Muscle layer of duodenum (tissue), 2 donors: Measurements from ENCODE around the gene MOGAT1.
"Not testable (repeated sequence)": the region's sequence is repeated elsewhere in the genome, so short reads cannot be mapped to it uniquely, and the experiment has no call there.

Source experiments
- H3K27ac ChIP-seq: one replicate; pipeline ENCODE4 v1.7.0; 2013; ENCODE audit warnings: mild to moderate bottlenecking, low read length
- H3K27me3 ChIP-seq: one replicate; pipeline ENCODE4 v1.7.0; 2013; ENCODE audit warnings: low read depth, mild to moderate bottlenecking, control low read depth, low read length
- H3K36me3 ChIP-seq, 2 donors: one replicate each; pipeline ENCODE4 v1.7.0; 2013; ENCODE audit warnings: low read length in 2 of 2, control low read depth in 1 of 2, mild to moderate bottlenecking in 1 of 2; ENCODE audit not compliant: insufficient read depth in 2 of 2, control insufficient read depth in 1 of 2
- H3K4me1 ChIP-seq, 2 donors: one replicate each; pipeline ENCODE4 v1.7.0; 2013; ENCODE audit warnings: low read length in 2 of 2, mild to moderate bottlenecking in 2 of 2, control low read depth in 1 of 2, moderate library complexity in 1 of 2; ENCODE audit not compliant: insufficient read depth in 2 of 2, control insufficient read depth in 1 of 2
- H3K4me3 ChIP-seq, 2 donors: one replicate each; pipeline ENCODE4 v1.7.0; 2013; ENCODE audit warnings: low read length in 2 of 2, low read depth in 1 of 2, mild to moderate bottlenecking in 1 of 2
- H3K9me3 ChIP-seq, 2 donors: one replicate each; pipeline ENCODE4 v1.7.0; 2013; ENCODE audit warnings: low read length in 2 of 2, control low read depth in 1 of 2, mild to moderate bottlenecking in 1 of 2; ENCODE audit not compliant: control insufficient read depth in 1 of 2
- donor health status: healthy.

The MOGAT1 gene

DNA sequence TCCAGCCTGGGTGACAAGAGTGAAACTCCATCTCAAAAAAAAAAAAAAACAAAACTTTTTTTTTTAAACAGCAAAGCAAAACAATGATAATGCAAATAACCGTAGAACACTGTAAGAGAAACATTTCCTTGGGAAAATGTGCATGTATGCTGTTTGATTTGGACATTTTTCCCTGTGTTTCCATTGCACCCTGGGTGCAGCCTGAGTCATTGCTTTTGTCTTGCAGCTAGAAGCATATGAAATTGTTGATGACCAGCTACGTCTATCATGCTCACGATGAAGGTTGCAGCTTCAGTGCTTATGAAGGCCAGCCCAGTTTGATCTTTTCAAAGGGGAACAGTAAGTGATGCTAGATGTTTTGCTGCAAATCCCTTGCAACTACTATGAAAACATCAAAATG is 41.5 kb downstream of the MOGAT1 start:
- Histone ChIP-seq H3K4me1 (peaks cover 6 to 13% of the 10 kb centered on the region in 2 donors), H3K4me3 (no peak overlapping the region), H3K36me3 (no peaks in the 10 kb centered on the region), H3K9me3 (no peaks in the 10 kb centered on the region), H3K27me3 (no peaks in the 10 kb centered on the region), H3K27ac (no peak overlapping the region)

GRCh38 chr2:222714361-222715241 is 43.1 kb downstream of the MOGAT1 start:
- no peak overlapping the region for H3K4me3 ChIP-seq
- H3K36me3 ChIP-seq = no peaks in the 10 kb centered on the region
- H3K4me1 ChIP-seq = peaks cover 6 to 13% of the 10 kb centered on the region in 2 donors
- no peaks in the 10 kb centered on the region for H3K9me3 ChIP-seq
- no peak overlapping the region for H3K27ac ChIP-seq
- H3K27me3 ChIP-seq = no peaks in the 10 kb centered on the region

- Histone ChIP-seq H3K27me3 (no peaks in the 10 kb centered on the region), H3K4me3 (no peak overlapping the region), H3K9me3 (no peaks in the 10 kb centered on the region), H3K4me1 (peaks cover 6 to 13% of the 10 kb centered on the region in 2 donors), H3K27ac (no peak overlapping the region), H3K36me3 (no peaks in the 10 kb centered on the region)
Observed at GRCh38 chr2:222715742-222716141, 44.3 kb downstream of the MOGAT1 start.

GRCh38 chr2:222719787-222720186 is 48.3 kb downstream of the MOGAT1 start:
- H3K4me1 ChIP-seq, H3K27ac ChIP-seq, H3K27me3 ChIP-seq, H3K4me3 ChIP-seq, H3K36me3 ChIP-seq, H3K9me3 ChIP-seq: not testable (repeated sequence)

- H3K4me1 ChIP-seq, H3K4me3 ChIP-seq, H3K36me3 ChIP-seq, H3K27me3 ChIP-seq, H3K9me3 ChIP-seq, H3K27ac ChIP-seq: not testable (repeated sequence)
Observed at GRCh38 chr2:222721597-222721996, 50.1 kb downstream of the MOGAT1 start.

GRCh38 chr2:222722327-222722946 is 51.0 kb downstream of the MOGAT1 start:
- no peaks in the 10 kb centered on the region for H3K36me3 ChIP-seq
- no peak overlapping the region for H3K4me3 ChIP-seq
- H3K27ac ChIP-seq = no peak overlapping the region
- no peaks in the 10 kb centered on the region for H3K9me3 ChIP-seq
- H3K27me3 ChIP-seq = no peaks in the 10 kb centered on the region
- no peaks in the 10 kb centered on the region for H3K4me1 ChIP-seq

DNA sequence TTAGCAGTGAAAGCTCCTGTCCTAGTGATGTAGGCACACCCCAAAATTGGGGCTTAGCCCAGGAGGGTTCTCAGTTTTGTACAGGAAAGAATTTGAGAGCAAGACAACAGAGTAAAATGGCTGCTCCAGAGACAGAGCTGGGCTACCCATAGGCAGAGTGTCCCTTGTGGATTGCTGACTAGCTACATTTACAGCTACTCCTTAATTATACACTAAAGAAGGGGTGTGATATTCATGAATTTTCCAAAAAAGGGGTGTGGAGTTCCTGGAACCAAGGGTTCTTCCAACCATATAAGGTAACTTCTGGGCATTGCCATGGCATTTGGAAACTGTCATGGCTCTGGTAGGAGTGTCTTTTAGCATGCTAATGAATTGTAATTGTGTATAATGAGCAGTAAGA is 52.8 kb downstream of the MOGAT1 start:
- Histone ChIP-seq H3K9me3 (no peaks in the 10 kb centered on the region), H3K4me1 (no peaks in the 10 kb centered on the region), H3K27me3 (no peaks in the 10 kb centered on the region), H3K27ac (no peak overlapping the region), H3K36me3 (no peaks in the 10 kb centered on the region), H3K4me3 (no peak overlapping the region)

DNA sequence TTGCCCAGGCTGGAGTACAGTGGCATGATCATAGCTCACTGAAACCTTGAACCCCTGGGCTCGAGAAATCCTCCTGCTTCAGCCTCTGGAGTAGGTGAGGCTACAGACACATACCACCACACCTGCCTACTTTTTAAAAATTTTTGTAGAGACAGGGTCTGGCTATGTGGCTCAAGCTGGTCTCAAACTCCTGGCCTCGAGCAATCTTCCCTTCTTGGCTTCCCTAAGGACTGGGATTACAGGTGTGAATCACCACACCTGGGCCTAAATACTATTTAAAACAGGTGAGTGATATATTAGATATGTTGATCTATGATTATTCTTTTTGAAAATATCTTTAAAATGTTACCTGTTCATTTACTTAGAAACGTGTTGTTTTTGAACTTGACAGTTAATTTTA is 57.2 kb downstream of the MOGAT1 start:
- Histone ChIP-seq H3K9me3 (no peaks in the 10 kb centered on the region), H3K36me3 (no peaks in the 10 kb centered on the region), H3K27ac (no peak overlapping the region), H3K4me1 (peaks cover 0 to 13% of the 10 kb centered on the region in 2 donors), H3K27me3 (no peaks in the 10 kb centered on the region), H3K4me3 (no peak overlapping the region)

- H3K9me3 ChIP-seq = no peaks in the 10 kb centered on the region
- H3K27me3 ChIP-seq = no peaks in the 10 kb centered on the region
- H3K4me3 ChIP-seq = peak overlapping the region in 1 of 2 donors; percentile 16
- H3K36me3 ChIP-seq = no peaks in the 10 kb centered on the region
- peak overlapping the region; percentile 51 for H3K27ac ChIP-seq
- peaks cover 4 to 24% of the 10 kb centered on the region in 2 donors for H3K4me1 ChIP-seq
Observed at GRCh38 chr2:222730366-222730999, 59.0 kb downstream of the MOGAT1 start.

GRCh38 chr2:222731201-222731621 is 59.8 kb downstream of the MOGAT1 start:
- Histone ChIP-seq H3K9me3 (no peaks in the 10 kb centered on the region), H3K36me3 (no peaks in the 10 kb centered on the region), H3K4me3 (no peak overlapping the region), H3K27me3 (no peaks in the 10 kb centered on the region), H3K27ac (peak overlapping the region; percentile 51), H3K4me1 (peaks cover 4 to 24% of the 10 kb centered on the region in 2 donors)

DNA sequence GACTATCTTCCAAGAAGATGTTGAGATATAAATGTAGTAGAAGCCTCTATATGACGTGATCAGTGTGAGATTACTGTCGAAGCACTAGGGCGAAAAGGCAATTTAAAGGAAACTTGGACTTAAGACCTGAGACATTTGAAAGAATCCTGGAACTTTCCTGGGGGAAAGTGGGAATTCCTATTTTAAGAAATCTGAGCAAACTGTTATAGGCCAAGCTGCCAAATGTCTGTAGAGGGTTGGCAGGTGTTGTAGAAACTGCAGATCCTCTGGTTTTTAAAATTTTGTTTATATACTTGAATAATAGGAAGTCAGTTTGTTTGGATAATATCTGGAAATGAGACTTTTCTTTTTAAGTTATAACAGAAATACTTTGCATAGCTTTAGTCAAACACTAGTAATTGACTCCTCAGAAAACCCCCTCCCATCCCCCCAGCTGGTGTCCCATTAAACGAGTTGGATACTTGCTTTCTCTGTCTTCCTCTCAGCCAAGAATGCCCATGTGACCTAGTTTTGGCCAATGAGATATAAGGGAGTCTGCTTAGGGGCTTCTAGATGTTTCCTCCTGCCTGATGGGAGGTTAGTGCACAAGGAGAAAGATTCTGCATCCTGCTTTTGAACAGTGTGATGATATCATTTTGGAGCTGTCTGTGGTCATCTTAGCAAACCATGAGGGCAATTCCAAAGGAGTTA is 61.2 kb downstream of the MOGAT1 start:
- peaks cover 4 to 24% of the 10 kb centered on the region in 2 donors for H3K4me1 ChIP-seq
- no peaks in the 10 kb centered on the region for H3K27me3 ChIP-seq
- H3K4me3 ChIP-seq = no peak overlapping the region
- no peaks in the 10 kb centered on the region for H3K9me3 ChIP-seq
- no peak overlapping the region for H3K27ac ChIP-seq
- H3K36me3 ChIP-seq = no peaks in the 10 kb centered on the region
